8988T (cell line): ENCODE results near the gene NFKBIE.
"Not testable (repeated sequence)": the region's sequence is repeated elsewhere in the genome, so short reads cannot be mapped to it uniquely, and the experiment has no call there.

Experiments
- DNase-seq: peaks from one replicate; pipeline ENCODE4 v3.0.0; 2011

The NFKBIE gene

GRCh38 chr6:44238687-44239350, 26.5 kb downstream of the NFKBIE start:
- DNase-seq, result no peak

DNA sequence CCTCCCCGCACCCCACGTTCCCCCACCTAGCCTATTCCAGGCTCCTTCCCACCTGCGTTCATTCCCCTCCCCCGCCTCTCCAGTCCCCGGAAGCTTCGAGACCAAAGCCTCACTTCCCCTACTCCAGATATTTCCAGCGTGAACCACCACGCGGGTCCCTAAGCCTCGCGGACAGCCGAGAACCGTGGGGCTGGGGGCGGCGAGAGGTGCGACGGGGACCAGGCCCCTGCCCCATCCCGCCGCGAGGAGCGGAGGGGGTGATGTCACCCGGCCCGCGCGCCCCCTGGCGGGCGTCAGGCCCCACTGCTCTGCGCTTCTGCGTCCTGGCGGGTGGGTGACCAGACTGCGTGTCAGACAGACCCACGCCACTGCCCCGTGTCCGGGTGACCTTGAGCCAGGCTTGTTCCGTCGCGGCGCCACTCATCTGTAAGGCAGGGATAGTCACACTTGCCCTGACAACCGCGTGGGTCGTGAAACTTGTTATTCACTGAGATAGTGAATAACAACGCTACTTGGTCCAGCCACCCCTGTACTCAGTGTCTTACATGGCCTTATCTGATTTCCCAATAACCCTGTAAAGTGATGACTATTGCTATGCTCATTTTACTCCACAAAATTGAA, 27.4 kb downstream of the NFKBIE start:
- DNase-seq, result peak; percentile 72

GRCh38 chr6:44237021-44237812, 28.1 kb downstream of the NFKBIE start:
- peak; percentile 70 for DNase-seq

DNA sequence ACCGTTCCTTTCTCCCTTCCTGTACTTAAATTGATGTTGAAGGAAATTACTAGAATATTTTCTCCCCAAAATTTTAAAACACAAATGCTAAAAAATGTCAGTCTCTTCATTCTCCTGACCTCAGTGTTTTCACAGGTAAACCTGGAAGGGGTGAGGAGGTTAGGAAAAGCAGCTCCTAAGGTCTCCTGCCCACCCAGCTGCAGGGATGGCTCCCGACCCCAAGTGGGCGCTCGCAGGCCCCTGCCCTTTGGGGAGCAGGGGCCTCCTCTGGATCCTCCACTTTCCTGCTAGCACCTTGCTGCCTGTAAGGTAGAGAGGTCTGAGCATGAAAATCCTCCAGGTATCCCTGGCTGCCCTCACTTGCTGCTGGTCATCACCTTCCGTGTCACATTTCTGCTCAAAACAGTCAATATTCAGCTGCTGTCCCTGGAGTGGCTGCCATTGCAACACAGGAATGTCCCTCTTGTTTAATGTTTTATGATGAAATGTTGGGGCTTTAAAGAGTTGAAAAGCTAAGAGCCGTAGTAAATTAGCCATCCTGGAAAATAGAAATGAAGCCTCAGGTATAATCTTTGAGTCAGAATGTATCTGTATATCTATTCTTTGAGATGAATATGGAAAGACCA, 29.3 kb downstream of the NFKBIE start:
- no peak for DNase-seq

- no peak for DNase-seq
Observed at GRCh38 chr6:44235269-44235668, 30.1 kb downstream of the NFKBIE start.

DNA sequence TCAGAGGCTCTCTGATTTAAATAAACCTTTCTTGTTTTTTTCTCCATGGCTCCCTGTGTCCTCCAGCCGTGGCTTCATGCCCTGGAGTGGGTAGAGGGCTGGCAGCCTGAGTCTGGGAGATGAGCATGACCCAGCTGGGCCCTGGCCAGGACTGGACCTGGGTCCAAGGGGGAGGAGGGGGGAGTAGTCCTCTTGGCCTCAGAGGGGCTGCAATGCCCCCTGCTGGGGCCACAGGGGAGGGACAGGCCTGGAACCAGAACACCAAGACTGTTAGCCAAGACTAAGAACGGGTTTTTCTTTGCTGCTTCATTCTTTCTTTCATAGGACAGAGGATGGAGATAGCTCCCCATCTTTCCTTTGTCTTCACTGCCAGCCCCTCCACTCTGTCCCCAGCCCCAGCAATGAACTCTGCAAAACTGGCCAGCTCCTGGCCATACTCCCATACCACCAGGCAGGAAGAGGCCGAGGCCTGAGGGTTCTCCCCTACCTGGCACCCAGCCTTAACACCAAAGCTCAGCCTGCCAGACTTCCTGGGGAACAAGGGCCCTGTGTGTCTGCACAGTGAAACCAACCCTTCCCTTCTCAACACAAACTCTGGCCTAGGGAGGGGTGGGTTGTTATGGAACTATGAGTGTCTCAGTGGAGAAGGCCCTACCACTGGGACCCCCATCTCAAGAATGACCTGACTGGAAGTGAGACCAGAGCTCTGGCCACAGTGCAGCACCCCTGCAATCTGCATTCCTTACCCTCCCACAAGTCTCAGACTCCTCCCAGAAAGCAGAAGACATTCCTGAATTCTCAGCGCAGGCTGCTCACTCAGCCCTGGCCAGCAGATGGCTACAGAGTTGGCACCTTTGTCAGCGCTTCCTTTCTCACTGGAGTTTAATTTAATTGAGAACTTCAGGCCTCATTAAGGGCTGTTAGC, 31.0 kb downstream of the NFKBIE start:
- DNase-seq, result peak; percentile 76

- DNase-seq, result no peak
Observed at GRCh38 chr6:44233567-44234100, 31.7 kb downstream of the NFKBIE start.

GRCh38 chr6:44232676-44233566, 32.4 kb downstream of the NFKBIE start:
- no peak for DNase-seq

- not testable (repeated sequence) for DNase-seq
Observed at GRCh38 chr6:44231426-44231825, 33.9 kb downstream of the NFKBIE start.

DNA sequence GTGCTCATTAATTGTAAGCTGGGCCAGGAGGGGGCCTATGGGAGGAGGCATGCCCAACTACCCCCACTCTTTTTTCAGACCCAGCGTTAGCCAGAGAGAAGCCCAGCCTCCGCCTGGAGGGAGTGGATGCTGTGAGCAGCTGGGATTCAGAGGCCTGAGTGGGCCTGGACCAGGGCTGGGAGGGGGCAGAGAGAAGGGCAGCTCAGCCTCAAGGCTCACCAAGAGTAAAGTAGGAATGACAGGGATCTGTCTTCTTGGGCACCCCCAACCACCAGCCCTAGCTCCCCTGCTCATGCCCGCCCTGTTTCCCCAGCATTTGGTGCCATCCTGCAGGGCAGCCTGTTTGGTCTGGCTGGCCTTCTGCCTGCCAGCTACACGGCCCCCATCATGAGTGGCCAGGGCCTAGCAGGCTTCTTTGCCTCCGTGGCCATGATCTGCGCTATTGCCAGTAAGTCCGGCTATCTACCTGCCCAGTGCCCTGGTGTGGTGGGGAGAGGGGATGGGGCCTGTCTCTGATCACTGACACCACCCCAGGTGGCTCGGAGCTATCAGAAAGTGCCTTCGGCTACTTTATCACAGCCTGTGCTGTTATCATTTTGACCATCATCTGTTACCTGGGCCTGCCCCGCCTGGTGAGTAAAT, 35.2 kb downstream of the NFKBIE start:
- DNase-seq, result no peak

DNA sequence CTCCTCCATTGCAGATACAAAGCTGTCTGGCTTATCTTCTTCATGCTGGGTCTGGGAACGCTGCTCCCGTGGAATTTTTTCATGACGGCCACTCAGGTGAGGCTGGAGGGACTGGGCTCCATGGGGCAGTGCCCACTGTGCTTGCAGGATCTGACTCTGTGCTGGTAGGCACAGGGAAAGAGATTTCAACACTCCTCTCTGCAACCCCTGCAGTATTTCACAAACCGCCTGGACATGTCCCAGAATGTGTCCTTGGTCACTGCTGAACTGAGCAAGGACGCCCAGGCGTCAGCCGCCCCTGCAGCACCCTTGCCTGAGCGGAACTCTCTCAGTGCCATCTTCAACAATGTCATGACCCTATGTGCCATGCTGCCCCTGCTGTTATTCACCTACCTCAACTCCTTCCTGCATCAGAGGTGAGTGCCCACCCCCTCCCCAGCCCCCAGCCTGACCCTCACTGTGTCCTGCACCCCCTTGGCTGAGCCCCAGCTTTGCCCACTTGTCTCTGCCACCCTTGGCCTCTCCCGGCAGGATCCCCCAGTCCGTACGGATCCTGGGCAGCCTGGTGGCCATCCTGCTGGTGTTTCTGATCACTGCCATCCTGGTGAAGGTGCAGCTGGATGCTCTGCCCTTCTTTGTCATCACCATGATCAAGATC, 35.8 kb downstream of the NFKBIE start:
- no peak for DNase-seq

- no peak for DNase-seq
Observed at GRCh38 chr6:44228836-44229235, 36.5 kb downstream of the NFKBIE start.

- no peak for DNase-seq
Observed at GRCh38 chr6:44228433-44228832, 36.9 kb downstream of the NFKBIE start.

DNA sequence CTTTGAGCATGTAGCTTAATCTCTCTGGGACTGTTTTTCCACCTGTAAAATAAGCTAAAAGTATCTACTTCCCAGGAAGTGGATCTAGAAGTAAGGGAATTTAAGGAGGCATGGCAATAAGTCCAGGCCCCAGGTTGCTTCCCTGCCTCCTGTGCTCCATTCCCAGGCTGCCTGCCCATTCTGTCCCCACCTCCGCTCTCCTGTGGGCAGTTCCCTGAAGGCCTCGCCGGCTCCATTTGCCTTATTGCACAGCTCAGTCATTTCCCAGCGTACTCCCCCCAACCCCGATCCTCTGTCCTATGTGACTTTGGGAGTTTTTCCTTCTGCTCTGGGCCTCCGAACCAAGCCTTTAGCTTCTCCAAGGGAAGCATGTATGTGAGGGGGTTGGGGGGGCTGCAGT, 37.3 kb downstream of the NFKBIE start:
- DNase-seq, result no peak

DNA sequence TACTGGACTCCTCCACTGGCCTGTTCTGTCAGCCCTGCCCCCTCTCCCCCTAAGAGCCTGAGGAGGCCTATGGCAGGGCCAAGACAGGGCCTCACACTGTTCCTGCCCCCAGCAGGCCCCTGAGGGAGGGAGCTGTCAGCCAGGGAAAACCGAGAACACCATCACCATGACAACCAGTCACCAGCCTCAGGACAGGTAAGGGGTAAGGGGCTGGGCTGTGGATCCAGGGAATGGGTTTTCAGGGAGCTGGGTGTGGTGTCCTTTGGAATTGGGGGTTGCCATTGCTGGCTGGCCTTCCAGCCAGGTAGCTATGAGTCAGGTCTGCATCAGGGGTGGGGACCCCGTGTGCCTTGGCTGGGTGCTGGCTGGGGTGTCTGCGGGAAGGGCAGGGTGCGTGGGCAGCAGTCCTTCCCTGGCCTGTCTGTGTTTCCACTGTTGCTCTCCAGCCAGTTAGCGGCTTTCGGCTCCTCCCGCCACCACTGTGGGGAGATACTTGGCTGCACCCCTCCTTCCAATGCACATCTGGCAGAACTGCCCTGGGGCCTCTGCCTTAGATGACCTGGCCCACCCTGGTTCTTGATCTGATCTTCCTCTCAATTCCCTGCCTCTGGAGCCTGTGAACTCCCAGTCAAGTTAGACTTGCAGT, 38.1 kb downstream of the NFKBIE start:
- DNase-seq, result no peak

- no peak for DNase-seq
Observed at GRCh38 chr6:44226368-44227147, 38.8 kb downstream of the NFKBIE start.

- no peak for DNase-seq
Observed at GRCh38 chr6:44225579-44226325, 39.6 kb downstream of the NFKBIE start.

- no peak for DNase-seq
Observed at GRCh38 chr6:44224965-44225305, 40.4 kb downstream of the NFKBIE start.
